ENCODE results near the gene LSAMP. TPM values are rescaled to one million over a fixed set of nuclear protein-coding genes. Genes with fewer than 3 reads are reported as not detected.

LSAMP gene
- total RNA-seq, 1 experiment from 2014 or later = 0.90 TPM

DNA sequence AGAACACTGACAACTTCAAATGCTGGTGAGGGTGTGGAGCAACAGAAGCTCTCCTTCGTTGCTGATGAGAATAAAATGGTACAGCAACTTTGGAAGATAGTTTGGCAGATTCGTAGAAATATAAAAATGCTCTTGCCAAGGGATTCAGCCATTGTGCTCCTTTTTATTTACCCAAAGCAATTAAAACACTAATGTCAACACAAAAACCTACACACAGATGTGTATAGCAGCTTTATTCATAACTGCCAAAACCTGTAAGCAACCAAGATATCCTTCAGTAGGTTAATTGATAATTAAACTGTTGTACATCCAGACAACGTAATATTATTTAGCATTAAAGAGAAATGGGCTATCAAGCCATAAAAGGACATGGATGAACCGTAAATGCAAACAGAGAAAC is 37.8 kb upstream of the LSAMP start:
- no peaks in the 10 kb centered on the region for H3K23me2 ChIP-seq (ENCODE audit: insufficient read length, low read depth, low read length, poor library complexity, severe bottlenecking)
- H3K9ac ChIP-seq (ENCODE audit: extremely low read depth, insufficient read length, low read length) = no peak overlapping the region
- Mint-ChIP-seq H3K4me3 (no peak overlapping the region), H3K27me3 (ENCODE audit: low read depth) (no peaks in the 10 kb centered on the region), H3K27ac (no peak overlapping the region), H3K36me3 (ENCODE audit: insufficient read depth in 1 of 3, low read depth in 3 of 3) (peaks cover 12 to 31% (median 15%) of the 10 kb centered on the region in 3 experiments), H3K9me3 (peaks cover 34 to 40% of the 10 kb centered on the region in 2 experiments), H3K4me1 (peaks cover 8 to 10% of the 10 kb centered on the region in 2 experiments)
- H3K4me2 ChIP-seq (ENCODE audit: insufficient read depth, insufficient read length, low read length) = no peak overlapping the region
- H3K9me3 ChIP-seq (ENCODE audit: control insufficient read depth, low read depth, low read length) = no peaks in the 10 kb centered on the region
- no peaks in the 10 kb centered on the region for H4K20me1 ChIP-seq (ENCODE audit: control insufficient read depth, insufficient read depth, insufficient read length)
- H2BK120ac ChIP-seq (ENCODE audit: low read depth, low read length, poor library complexity, severe bottlenecking) = no peak overlapping the region
- H4K91ac ChIP-seq (ENCODE audit: insufficient read length, low read depth, low read length) = no peak overlapping the region
- H3K4me1 ChIP-seq (ENCODE audit: insufficient read depth, low read length) = no peaks in the 10 kb centered on the region
- H3K18ac ChIP-seq (ENCODE audit: insufficient read length, low read depth, low read length) = no peak overlapping the region
- H2BK12ac ChIP-seq (ENCODE audit: insufficient read length, low read depth, low read length) = no peak overlapping the region
- H3K27ac ChIP-seq (ENCODE audit: insufficient read length, low read depth, low read length) = no peak overlapping the region
- H3K56ac ChIP-seq (ENCODE audit: insufficient read length, low read depth, low read length) = no peak overlapping the region
- whole genome bisulfite sequencing (ENCODE audit: extremely low coverage, insufficient read length, low lambda C conversion rate) = no CpG with 5 or more reads among the region's 4 CpGs
- no peak overlapping the region for H2BK20ac ChIP-seq (ENCODE audit: low read depth, low read length, poor library complexity, severe bottlenecking)
- H2BK5ac ChIP-seq (ENCODE audit: insufficient read length, low read length) = no peak overlapping the region
- no peak overlapping the region for H2BK15ac ChIP-seq (ENCODE audit: low read depth, low read length)
- H3K79me1 ChIP-seq (ENCODE audit: insufficient read depth, low read depth, low read length, poor library complexity, severe bottlenecking) = no peaks in the 10 kb centered on the region
- no peak overlapping the region for H3K14ac ChIP-seq (ENCODE audit: insufficient read depth, low read length)
- no peak overlapping the region for H2AK5ac ChIP-seq (ENCODE audit: insufficient read length, low read length)
- no peak for TF ChIP-seq CTCF (conservative IDR thresholded peaks at IDR 0.05)
- H3K27me3 ChIP-seq (ENCODE audit: insufficient read depth, low read length) = no peaks in the 10 kb centered on the region
- no peak overlapping the region for H3K4ac ChIP-seq (ENCODE audit: low read depth, low read length)
- H3K23ac ChIP-seq (ENCODE audit: insufficient read length, low read depth, low read length) = no peak overlapping the region
- no peak for DNase-seq
- no peak overlapping the region for H2AFZ ChIP-seq (ENCODE audit: low read length)
- no peak overlapping the region for H3T11ph ChIP-seq (ENCODE audit: low read length)
- no peak overlapping the region for H4K8ac ChIP-seq (replicated peaks; ENCODE audit: insufficient read length, low read depth, low read length)
- no peaks in the 10 kb centered on the region for H3K79me2 ChIP-seq (ENCODE audit: insufficient read depth, low read length)
- H4K5ac ChIP-seq (ENCODE audit: insufficient read length, low read depth, low read length) = no peak overlapping the region
